ENCODE measurements around the gene GAGE10.
"Not testable (repeated sequence)": the region's sequence is repeated elsewhere in the genome, so short reads cannot be mapped to it uniquely, and the experiment has no call there.

DNA sequence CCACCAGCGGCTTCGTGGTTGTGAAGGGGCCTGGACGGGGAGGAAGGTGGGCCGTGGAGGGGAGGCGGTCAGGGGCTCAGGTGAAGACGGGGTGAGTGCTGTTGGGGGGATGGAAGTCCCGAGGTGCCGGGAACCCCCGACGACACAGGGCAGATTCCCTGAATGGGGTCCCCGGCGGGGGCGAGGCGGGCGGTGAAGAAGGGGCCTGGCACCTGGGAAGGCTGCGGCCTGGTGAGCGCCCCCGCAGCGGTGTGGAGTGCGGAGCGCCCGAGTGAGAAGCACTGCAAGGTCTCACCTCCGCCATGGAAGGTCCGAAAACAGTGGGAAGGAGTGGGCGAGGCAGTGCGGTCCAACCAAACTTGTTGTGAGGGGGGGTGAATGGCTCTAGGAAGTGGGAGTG, 28.4 kb downstream of the GAGE10 start:
- TF ChIP-seq, protein P1, sequence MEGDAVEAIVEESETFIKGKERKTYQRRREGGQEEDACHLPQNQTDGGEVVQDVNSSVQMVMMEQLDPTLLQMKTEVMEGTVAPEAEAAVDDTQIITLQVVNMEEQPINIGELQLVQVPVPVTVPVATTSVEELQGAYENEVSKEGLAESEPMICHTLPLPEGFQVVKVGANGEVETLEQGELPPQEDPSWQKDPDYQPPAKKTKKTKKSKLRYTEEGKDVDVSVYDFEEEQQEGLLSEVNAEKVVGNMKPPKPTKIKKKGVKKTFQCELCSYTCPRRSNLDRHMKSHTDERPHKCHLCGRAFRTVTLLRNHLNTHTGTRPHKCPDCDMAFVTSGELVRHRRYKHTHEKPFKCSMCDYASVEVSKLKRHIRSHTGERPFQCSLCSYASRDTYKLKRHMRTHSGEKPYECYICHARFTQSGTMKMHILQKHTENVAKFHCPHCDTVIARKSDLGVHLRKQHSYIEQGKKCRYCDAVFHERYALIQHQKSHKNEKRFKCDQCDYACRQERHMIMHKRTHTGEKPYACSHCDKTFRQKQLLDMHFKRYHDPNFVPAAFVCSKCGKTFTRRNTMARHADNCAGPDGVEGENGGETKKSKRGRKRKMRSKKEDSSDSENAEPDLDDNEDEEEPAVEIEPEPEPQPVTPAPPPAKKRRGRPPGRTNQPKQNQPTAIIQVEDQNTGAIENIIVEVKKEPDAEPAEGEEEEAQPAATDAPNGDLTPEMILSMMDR (IDR thresholded peaks at IDR 0.05): not testable (repeated sequence)
- not testable (repeated sequence) for TF ChIP-seq POLR2A, EP300 (IDR thresholded peaks at IDR 0.05)

Data from gastroesophageal sphincter (tissue), 3 donors.